Neural progenitor cell (in vitro differentiated cells): ENCODE data around the gene CALN1.

Source experiments
- EZH2 ChIP-seq: fragments of 200-600 bp; sonication (generic); IDR thresholded peaks from 2 replicates; pipeline ENCODE4 v1.6.1; 2017; ENCODE audit warnings: antibody characterized with exemption, mild to moderate bottlenecking, moderate library complexity
- EZH2phosphoT487 ChIP-seq: fragments of 200-600 bp; sonication (generic); IDR thresholded peaks from 2 replicates; pipeline ENCODE4 v1.6.1; 2017; ENCODE audit warnings: antibody characterized with exemption
- TF ChIP-seq, protein P1 (sequence below): fragments of 200-600 bp; sonication (generic); IDR thresholded peaks from 2 replicates; pipeline ENCODE4 v1.5.1; 2017; ENCODE audit warnings: antibody characterized with exemption, mild to moderate bottlenecking

DNA sequence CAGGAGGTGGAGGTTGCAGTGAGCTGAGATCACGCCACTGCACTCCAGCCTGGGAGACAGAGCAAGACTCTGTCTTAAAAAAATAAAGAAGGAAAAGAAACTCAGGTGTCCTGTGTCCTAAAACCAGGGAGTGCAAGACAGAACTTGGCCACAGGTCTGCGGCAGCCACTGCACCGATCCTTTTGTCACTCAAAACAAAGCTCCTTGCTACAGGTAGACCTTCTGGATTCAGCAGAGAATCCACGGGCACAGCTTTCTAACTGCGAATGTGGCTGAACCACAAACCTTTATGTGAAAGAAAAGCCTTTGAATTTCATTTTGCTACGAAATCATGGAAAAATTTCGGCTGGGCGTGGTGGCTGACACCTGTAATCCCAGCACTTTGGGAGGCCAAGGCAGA lies 634.9 kb downstream of the CALN1 start:
- TF ChIP-seq, protein P1, sequence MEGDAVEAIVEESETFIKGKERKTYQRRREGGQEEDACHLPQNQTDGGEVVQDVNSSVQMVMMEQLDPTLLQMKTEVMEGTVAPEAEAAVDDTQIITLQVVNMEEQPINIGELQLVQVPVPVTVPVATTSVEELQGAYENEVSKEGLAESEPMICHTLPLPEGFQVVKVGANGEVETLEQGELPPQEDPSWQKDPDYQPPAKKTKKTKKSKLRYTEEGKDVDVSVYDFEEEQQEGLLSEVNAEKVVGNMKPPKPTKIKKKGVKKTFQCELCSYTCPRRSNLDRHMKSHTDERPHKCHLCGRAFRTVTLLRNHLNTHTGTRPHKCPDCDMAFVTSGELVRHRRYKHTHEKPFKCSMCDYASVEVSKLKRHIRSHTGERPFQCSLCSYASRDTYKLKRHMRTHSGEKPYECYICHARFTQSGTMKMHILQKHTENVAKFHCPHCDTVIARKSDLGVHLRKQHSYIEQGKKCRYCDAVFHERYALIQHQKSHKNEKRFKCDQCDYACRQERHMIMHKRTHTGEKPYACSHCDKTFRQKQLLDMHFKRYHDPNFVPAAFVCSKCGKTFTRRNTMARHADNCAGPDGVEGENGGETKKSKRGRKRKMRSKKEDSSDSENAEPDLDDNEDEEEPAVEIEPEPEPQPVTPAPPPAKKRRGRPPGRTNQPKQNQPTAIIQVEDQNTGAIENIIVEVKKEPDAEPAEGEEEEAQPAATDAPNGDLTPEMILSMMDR = no peak
- TF ChIP-seq EZH2 (no peak), EZH2phosphoT487 (no peak)
